Measurements from ENCODE around the gene PUS10. TPM values are rescaled to one million over a fixed set of nuclear protein-coding genes. Genes with fewer than 3 reads are reported as not detected.
A peak's percentile ranks its signal among the peaks of the same experiment; 100 is the strongest.
"Not testable (repeated sequence)": the region's sequence is repeated elsewhere in the genome, so short reads cannot be mapped to it uniquely, and the experiment has no call there.

Gene PUS10
- total RNA-seq, 1 experiment from 2014 or later, result 3.3 TPM

DNA sequence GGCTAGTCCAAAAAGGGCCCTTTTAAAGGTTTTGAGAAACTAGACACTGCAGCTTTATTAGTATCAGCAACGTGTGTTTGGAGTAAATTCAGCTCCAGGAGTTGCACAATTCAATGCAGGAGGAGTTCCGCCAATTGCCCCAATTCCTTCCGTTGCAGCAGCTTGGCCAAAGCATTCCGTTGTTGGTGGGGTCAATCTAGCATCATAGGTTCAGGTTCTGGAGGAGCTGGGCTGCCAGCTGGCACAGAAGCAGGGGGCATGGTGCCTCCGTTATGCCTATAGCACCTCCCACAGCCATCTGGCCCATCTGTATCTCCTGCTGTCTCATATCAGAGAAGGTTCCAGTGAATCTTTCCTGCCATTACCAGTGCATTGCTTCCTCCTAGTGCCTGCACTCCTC lies 81.3 kb downstream of the PUS10 start:
- DNase-seq (ENCODE audit: low read depth), result no peak

DNA sequence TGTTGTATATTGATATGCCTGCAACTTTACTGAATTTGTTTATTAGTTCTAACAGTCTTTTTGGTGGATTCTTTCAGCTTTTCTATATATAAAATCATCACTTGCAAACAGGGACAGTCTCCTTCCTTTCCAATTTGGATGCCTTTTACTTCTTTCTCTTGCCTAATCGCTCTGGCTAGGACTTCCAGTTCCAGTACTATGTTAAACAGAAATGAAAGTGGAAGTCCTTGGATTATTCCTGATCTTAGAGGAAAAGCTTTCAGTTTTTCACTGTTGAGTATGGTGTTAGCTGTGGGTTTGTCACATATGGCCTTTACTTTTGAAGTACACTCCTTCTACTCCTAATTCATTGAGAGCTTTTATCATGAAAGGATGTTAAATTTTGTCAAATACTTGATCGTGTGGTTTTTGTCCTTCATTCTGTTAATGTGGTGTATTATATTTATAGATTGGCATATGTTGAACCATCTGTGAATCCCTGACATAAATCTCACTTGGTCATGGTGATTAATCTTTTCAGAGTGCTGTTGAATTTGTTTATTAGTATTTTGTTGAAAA lies 83.8 kb downstream of the PUS10 start:
- DNase-seq (ENCODE audit: low read depth), result no peak

DNA sequence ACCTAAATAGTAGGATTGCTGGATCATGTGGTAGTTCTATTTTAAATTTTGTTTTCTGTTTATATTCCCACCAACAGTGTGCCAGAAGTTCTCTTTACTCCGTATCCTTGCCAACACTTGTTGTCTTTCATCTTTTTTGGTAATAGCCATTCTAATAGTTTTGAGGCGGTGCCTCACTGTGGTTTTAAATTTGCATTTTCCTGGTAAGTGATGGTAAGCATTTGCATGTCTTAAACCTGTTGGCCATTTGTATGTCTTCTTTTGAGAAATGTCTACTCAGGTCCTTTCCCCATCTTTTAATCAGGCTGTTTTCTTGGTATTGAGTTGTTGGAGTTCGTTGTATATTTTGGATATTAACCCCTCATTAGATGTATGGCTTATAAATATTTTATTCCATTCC lies 85.1 kb downstream of the PUS10 start:
- DNase-seq (ENCODE audit: low read depth), result no peak

DNA sequence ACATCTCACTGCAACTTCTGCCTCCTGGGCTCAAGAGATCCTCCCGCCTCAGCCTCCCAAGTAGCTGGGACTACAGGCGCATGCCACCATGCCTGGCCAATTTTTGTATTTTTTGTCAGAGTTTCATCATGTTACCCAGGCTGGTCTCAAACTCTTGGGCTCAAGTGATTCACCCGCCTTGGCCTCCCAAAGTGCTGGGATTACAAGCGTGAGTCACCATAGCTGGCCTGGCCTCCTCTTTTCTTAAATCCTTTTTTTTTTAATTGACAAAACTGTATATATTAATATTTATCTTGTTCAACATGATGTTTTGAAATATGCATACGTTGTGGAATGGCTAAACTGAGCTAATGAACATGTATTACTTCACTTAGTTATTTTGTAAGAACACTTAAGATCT lies 86.0 kb downstream of the PUS10 start:
- DNase-seq (ENCODE audit: low read depth), result peak; percentile 46

DNA sequence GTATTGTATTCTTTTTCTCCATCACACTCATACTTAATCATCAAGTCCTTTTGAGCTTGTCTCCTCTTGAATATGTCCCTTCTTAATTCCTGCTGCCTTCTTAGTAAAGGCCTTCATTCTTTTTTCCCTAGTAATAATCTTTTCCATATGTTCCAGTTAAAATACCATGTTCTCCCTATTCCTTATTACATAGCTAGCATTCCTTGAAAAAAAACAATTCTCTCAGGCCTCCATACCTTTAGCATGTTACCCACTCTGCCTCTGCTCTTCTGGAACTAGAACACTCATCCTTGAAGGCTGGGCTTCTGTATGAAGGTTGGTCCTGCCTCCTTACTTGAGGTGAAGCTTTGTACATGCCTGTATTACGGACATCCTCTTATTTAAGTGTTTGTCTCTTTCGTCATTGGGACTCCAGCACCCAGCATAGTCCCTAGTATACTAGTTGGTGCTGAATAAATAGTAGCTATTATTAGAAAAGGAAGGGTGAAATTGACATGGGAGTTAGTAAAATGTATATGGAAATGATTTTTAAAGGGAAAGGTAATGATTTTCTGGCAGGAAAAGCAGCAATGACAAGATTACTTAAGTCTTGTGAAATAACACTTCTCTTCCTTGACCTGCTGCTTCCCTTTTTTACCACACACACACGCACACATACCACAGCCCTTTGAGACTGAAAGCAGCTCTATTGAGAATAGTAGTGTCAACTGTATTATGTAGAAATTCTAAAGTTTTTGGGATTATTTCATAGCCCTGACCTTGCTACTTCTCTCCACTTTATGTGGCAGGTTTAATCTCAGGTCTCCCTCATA lies 91.1 kb downstream of the PUS10 start:
- no peak for DNase-seq (ENCODE audit: low read depth)

DNA sequence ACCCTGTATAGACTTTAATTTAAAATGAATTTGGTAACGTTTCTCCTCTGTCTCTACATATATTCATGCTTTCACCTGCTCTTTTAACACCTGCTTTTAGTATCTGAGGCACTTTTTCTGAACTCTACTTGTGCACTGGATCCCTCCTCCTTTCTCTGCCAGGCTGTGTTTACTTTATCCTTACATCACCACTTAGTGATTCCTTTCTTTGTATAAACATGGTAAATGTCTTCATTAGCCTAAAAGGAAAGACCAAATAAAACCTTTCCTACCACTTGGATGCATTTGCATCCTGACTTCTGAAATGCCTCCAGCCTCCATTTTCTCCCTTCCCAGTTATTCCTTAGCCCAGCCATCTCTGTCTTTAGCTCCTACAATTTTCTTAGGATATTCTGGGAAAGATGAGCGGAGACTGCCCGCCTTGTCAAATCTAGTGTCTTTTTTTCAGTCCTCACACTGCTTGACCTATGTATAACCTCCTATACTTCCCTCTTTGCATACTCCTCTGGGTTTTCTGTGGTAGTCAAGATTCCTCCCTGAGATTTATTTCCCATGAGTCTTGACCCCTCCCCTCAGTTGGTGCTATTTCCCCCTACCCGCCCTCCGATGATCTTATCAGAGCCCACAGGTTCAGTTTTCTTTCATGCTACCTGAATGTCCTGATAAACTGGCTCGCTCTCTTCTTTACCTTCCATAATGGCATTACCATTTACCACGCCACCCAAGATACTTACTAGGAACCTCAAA lies 91.9 kb downstream of the PUS10 start:
- DNase-seq (ENCODE audit: low read depth), result no peak

DNA sequence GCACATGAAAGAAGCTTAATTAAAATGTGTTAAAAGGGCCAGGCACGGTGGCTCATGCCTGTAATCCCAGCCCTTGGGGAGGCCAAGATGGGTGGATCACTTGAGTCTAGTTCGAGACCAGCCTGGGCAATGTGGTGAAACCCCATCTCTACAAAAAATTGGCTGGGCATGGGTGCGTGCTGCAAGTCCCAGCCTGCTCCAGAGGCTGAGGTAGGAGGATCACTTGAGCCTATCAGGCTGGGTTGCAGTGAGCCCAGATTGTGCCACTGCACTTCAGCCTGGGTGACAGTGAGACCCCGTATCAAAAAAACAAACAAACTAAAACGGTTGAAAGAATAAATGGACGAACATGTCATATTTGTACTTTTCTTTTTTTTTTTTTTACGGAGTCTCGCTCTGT lies 110.7 kb downstream of the PUS10 start:
- no peak for DNase-seq (ENCODE audit: low read depth)

DNA sequence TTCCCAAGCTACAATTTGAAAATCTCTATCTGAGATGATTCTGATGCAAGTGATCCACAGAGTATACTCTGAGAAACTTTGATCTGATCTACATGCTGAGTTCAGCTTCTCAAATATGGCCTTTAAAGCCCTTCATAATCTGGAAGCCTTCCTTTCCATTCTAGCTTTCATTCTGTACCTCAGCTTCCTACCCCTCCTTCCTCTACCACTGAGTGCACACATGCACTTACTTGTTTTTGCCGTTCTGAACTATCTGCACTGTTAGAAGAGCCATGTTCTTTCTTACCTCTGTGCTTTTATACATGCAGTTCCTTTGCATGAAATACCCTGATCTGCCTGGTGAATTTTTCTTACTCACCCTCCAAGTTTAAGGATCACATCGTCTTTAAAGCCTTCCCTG lies 111.7 kb downstream of the PUS10 start:
- DNase-seq (ENCODE audit: low read depth), result no peak

DNA sequence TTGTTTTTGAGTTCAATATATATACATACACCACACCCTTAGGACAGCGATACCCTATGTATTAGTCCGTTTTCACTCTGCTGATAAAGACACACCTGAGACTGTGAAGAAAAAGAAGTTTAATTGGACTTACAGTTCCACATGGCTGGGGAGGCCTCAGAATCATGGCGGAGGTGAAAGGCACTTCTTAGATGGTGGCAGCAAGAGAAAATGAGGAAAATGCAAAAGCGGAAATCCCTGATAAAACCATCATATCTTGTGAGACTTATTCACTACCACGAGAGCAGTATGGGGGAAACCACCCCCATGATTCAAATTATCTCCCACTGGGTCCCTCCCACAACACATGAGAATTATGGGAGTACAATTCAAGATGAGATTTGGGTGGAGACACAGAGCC lies 112.2 kb downstream of the PUS10 start:
- DNase-seq (ENCODE audit: low read depth), result not testable (repeated sequence)

DNA sequence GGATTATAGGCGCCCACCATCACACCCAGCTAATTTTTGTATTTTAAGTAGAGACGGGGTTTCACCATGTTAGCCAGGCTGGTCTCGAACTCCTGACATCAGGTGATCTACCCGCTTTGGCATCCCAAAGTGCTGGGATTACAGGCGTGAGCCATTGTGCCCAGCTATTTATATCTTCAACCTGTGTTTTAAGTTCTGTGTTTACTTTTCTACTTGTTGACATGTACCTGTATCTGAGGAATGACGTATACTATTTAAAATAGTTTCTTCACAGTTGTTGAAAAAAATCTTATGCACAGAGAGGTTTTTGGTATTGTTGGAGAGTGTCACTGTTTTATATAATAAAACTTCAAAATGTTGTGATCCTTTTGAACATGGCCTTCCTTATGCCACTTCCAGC lies 116.8 kb downstream of the PUS10 start:
- not testable (repeated sequence) for DNase-seq (ENCODE audit: low read depth)

DNA sequence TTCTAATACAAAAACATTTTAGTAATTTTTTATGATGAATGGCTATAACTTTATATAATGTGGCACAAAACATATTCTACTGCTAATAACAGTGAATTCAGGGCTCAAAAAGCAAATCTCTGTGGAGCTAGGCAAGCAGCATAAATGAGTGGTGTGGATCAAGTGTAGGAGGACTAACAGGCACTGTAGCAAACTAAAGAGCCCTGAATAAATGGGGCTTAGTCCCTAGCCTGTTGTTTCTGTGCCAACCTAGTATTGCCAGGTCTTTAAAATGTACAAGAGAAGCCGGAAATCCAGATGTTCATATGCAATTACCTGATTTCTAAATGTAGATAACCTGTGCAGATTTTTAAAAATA lies 118.2 kb downstream of the PUS10 start:
- DNase-seq (ENCODE audit: low read depth), result no peak

DNA sequence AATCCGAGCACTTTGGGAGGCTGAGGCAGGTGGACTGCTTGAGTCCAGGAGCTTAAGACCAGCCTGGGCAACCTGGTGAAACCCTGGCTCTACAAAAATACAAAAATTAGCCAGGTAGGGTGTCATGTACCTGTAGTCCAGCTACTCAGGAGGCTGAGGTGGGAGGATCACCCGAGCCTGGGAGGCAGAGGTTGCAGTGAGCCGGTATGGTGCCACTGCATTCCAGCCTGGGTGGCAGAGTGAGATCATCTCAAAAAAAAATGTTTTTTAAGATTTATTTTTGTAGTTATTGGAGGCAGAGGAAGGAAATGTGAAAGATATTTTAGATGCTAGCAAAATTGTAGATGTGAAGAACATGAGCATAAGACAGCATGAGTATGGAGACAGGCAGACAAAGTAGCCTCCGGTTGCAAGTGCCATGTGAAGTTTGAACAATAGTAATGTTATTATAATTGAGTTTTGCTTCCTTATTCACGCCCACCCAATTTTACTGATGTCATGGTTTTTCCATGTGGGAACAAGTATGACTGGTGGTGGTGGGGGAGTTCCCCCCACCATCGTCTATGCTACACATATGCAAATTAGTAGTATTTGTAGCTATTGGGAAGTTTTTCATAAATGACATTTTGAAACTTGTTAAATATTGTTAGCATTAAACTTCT lies 118.7 kb downstream of the PUS10 start:
- DNase-seq (ENCODE audit: low read depth), result no peak

DNA sequence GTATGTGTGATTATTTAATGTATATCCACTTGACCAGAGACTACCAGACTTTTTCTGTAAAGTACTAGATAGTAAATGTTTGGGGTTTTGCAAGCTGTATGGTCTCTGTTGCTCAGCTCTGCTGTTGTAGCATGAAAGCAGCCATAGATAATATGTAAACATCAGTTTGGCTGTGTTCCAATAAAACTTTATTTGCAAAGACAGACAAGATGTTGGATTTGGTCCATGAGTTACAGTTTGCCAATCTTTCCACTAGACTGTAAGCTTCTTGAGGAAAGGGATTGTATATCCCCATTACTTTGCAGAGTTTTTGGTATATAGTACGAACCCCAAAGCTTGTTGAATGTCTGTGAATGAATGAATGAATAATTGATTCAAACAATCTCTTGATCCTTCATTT lies 119.5 kb downstream of the PUS10 start:
- DNase-seq (ENCODE audit: low read depth), result no peak

Small RNAs within 50 kb of the gene (small RNA-seq; reads per million reads assigned to genes)
- gene RNA5SP95 (not detected), gene RNU4-51P (0.09 reads per million)

Other genes starting within 250 kb of the PUS10 start
- gene REL, start 136.7 kb downstream of the PUS10 start, total RNA-seq (2014; rRNA removed; shearing (Covaris generic)), result 1.5 and 2.2 TPM in 2 replicates
- gene PEX13, start 535 bp downstream of the PUS10 start, total RNA-seq (2014; rRNA removed; shearing (Covaris generic)), result 19.1 and 25.1 TPM in 2 replicates
- 5.1 and 5.3 TPM in 2 replicates for gene SANBR, start 47.6 kb upstream of the PUS10 start, total RNA-seq (2014; rRNA removed; shearing (Covaris generic))
- gene C2orf74, start 143.9 kb upstream of the PUS10 start, total RNA-seq (2014; rRNA removed; shearing (Covaris generic)), result 29.8 and 30.5 TPM in 2 replicates